Sigmoid colon (tissue), 3 donors: ENCODE results near the gene RPP14.

Source experiments
- POLR2A ChIP-seq, 2 donors: fragments of 450-650 bp; IDR thresholded peaks; one replicate each; pipeline ENCODE4 v1.6.1; 2016; ENCODE audit warnings: antibody characterized with exemption in 2 of 2, mild to moderate bottlenecking in 2 of 2, moderate library complexity in 2 of 2
- TF ChIP-seq, protein P1 (sequence below), 4 experiments: fragments of 450-650 bp in 3 of 4; fragments of 200-600 bp in 1 of 4; IDR thresholded peaks; one replicate each; pipeline ENCODE4 v1.5.1; 2016 to 2019; ENCODE audit warnings: antibody characterized with exemption in 4 of 4, mild to moderate bottlenecking in 3 of 4, moderate library complexity in 2 of 4

- TF ChIP-seq, protein P1, sequence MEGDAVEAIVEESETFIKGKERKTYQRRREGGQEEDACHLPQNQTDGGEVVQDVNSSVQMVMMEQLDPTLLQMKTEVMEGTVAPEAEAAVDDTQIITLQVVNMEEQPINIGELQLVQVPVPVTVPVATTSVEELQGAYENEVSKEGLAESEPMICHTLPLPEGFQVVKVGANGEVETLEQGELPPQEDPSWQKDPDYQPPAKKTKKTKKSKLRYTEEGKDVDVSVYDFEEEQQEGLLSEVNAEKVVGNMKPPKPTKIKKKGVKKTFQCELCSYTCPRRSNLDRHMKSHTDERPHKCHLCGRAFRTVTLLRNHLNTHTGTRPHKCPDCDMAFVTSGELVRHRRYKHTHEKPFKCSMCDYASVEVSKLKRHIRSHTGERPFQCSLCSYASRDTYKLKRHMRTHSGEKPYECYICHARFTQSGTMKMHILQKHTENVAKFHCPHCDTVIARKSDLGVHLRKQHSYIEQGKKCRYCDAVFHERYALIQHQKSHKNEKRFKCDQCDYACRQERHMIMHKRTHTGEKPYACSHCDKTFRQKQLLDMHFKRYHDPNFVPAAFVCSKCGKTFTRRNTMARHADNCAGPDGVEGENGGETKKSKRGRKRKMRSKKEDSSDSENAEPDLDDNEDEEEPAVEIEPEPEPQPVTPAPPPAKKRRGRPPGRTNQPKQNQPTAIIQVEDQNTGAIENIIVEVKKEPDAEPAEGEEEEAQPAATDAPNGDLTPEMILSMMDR (IDR thresholded peaks at IDR 0.05) = no peak
- no peak for TF ChIP-seq POLR2A (IDR thresholded peaks at IDR 0.05)
Observed at GRCh38 chr3:58361866-58362265, 55.8 kb downstream of the RPP14 start.
